Stimulated activated CD8-positive, alpha-beta memory T cell treated with anti-CD3 and anti-CD28 coated beads, Interleukin-15, amount 100 ng/mL, for 24 hours (primary cell): ENCODE data around the gene SLC35B2.

Experiments
- DNase-seq: peaks from one replicate; pipeline ENCODE4 v3.0.0-alpha.2; 2020; ENCODE audit warnings: low read depth

SLC35B2 gene

GRCh38 chr6:44221961-44222335 lies 35.4 kb downstream of the SLC35B2 start:
- no peak for DNase-seq

DNA sequence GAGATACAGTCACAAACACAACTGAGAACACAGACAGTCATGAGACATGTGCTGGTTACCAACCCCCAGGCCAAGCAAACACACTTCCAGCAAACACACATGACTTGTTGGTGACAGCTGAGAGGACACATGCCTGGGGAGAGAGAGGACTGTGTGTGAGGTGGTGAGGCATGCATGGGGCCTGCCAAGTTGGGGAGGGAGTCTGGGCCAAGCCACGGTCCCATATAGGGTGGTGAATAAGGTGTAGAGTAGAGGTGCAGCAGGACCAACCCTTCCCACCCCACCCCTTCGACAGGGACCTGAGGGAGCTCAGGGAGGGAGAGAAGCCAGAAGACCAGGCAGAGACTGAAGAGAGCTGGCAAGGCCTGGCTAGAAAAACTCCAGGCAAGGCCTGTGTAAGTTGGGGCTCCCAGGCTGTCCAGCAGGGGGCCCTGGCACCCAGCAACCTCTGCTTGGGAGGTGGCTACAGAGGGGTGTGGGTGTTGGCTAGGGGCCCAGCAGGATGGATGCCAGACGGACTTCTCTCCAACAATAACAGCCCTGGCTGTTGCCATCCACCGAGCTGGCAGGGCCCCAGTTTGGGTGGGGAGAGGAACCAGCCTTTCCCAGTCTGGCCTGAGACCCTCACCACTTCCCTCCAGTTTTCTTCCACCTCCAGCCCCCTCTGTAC lies 35.9 kb downstream of the SLC35B2 start:
- DNase-seq = no peak

- no peak for DNase-seq
Observed at GRCh38 chr6:44220913-44221290, 36.4 kb downstream of the SLC35B2 start.

DNA sequence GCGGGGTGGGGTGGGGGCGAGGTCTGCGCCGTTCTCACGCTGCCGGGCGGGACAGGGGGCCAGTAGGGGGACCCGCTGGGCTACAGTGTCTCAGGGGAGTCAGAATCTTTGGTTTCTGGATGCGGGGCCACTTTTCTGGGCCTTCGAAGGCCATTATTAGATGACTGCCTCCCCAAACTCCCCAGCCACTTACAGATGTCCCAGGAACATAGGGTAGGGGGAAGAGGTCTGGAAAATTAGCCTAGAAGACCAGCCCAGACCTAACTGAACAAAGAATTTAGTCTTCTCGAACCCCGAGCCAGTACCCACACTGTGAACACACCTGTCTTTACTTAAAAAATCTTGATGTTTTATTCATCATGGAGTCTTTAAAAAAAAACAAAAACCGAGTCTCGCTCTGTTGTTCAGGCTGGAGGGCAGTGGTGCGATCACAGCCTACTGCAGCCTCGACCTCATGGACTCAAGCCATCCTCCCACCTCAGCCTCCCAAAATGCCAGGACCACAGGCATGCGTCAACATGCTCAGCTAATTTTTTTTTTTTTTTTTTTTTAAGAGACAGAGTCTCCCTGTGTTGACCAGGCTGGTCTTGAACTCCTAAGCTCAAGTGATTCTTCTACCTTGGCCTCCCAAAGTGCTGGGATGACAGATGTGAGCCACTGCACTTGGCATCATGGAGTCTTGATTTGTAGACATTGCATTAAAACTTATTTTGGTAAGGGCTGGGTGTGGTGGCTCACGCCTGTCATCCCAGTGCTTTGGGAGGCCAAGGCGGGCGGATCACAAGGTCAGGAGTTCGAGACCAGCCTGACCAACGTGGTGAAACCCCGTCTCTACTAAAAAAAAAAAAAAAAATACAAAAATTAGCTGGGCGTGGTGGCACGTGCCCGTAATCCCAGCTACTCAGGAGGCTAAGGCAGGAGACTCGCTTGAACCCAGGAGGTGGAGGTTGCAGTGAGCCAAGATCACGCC lies 37.2 kb downstream of the SLC35B2 start:
- no peak for DNase-seq

GRCh38 chr6:44219053-44219814 lies 38.1 kb downstream of the SLC35B2 start:
- no peak for DNase-seq

- DNase-seq = no peak
Observed at GRCh38 chr6:44217332-44218143, 39.8 kb downstream of the SLC35B2 start.

DNA sequence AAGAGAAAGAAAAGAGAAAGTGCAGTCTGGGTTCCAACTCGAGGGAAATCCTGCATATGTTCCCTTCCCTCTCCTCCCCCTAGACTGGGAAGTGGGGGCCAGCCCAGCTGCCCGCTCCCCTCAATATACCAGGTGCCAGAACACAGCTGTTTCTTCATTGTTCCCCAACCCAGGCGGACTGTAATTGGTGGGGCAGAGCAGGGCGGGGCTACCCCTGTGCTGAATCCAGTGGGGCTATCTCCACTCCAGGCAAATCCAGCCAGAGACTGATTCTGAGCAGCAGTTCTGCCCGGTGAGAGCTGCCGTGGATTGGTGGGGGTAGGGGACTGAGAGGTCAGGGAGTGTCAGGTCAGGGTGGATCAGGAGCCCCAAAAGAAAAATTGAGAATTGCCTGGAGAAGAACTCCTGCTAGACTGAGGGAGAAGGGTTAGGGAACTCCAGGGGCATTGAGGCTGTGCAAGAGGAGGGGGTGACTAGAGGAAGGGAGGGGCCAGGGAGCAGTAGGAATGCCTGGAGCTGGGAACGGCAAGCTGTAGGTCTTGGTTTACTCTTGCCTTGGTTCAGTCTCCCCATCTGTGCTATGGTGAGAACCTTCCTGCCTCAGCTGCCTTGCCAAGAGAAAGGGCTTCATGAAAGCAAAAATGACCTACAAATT lies 40.5 kb downstream of the SLC35B2 start, which contains the start of gene MYMX:
Gene MYMX, plus strand, starts transcription at position 250 of the 655 bp plus-strand sequence. CDS start 546 bp downstream, outside the sequence.
- DNase-seq = no peak

- no peak for DNase-seq
Observed at GRCh38 chr6:44214307-44214706, 43.0 kb downstream of the SLC35B2 start.

- DNase-seq = no peak
Observed at GRCh38 chr6:44211284-44211683, 46.0 kb downstream of the SLC35B2 start.

GRCh38 chr6:44207966-44208365 lies 49.4 kb downstream of the SLC35B2 start:
- DNase-seq = no peak
